H1 (cell line): ENCODE results near the gene USP8. TPM values are rescaled to one million over a fixed set of nuclear protein-coding genes. Genes with fewer than 3 reads are reported as not detected.

ENCODE experiments used
- CTCF ChIA-PET: fragments of 300-600 bp; sonication (Branson Sonifier 250); formaldehyde crosslinking; loops from one replicate; lab custom pipeline; 2021; ENCODE audit not compliant: partially characterized antibody; lab: Charles Lee
- POLR2A ChIA-PET: fragments of 300-600 bp; sonication (Branson Sonifier 250); formaldehyde crosslinking; loops from one replicate; lab custom pipeline; 2021; ENCODE audit warnings: inconsistent platforms; ENCODE audit not compliant: partially characterized antibody; lab: Charles Lee
- DNase-seq, 2 experiments: peaks; one replicate each; pipeline versions ENCODE4 v3.0.0 to v3.0.0-alpha.2; 2010 to 2022; ENCODE audit warnings: low spot score in 2 of 2, low read depth in 1 of 2, mixed read lengths in 1 of 2
- FAIRE-seq: peaks from 2 replicates; lab custom pipeline; 2011; peaks lifted over from hg19 to GRCh38; lab: Jason Lieb, UNC
- H2AFZ ChIP-seq: 2 replicates; pipeline ENCODE4 v1.8.1; 2012; ENCODE audit warnings: low read length, inconsistent platforms
- H2AK5ac ChIP-seq: 2 replicates; pipeline ENCODE4 v1.6.1; 2013; ENCODE audit warnings: low read depth, low read length
- H2BK120ac ChIP-seq: replicated peaks from 2 replicates; pipeline ENCODE3; 2013; ENCODE audit warnings: low read depth, low read length, inconsistent platforms
- H2BK12ac ChIP-seq: 2 replicates; pipeline ENCODE4 v1.6.1; 2013; ENCODE audit warnings: low read depth, low read length
- H2BK15ac ChIP-seq: 2 replicates; pipeline ENCODE4 v1.6.1; 2013; ENCODE audit warnings: low read length
- H2BK20ac ChIP-seq: 2 replicates; pipeline ENCODE4 v1.6.1; 2013; ENCODE audit warnings: low read length
- H2BK5ac ChIP-seq: 2 replicates; pipeline ENCODE4 v1.6.1; 2013; ENCODE audit warnings: low read depth, low read length
- H3K14ac ChIP-seq: 2 replicates; pipeline ENCODE4 v1.6.1; 2013; ENCODE audit warnings: inconsistent platforms; ENCODE audit not compliant: insufficient read length
- H3K18ac ChIP-seq: 2 replicates; pipeline ENCODE4 v1.6.1; 2013; ENCODE audit warnings: low read length; ENCODE audit errors: extremely low read depth
- H3K23ac ChIP-seq: 2 replicates; pipeline ENCODE4 v1.6.1; 2013; ENCODE audit warnings: inconsistent platforms; ENCODE audit not compliant: insufficient read length
- H3K23me2 ChIP-seq: 2 replicates; pipeline ENCODE4 v1.6.1; 2013; ENCODE audit warnings: low read depth, low read length
- H3K27ac ChIP-seq: 2 replicates; pipeline ENCODE4 v1.6.1; 2011; ENCODE audit warnings: low read depth, low read length, inconsistent platforms
- H3K27me3 ChIP-seq, 4 experiments: replicated peaks in 1 of 4; 1 replicate in 1 of 4; 2 replicates in 3 of 4; pipeline versions ENCODE4 v1.6.1 to v1.8.1; 2011 to 2013; ENCODE audit warnings: low read length in 3 of 4, mild to moderate bottlenecking in 3 of 4, inconsistent platforms in 2 of 4, mixed read lengths in 2 of 4, moderate library complexity in 1 of 4; ENCODE audit not compliant: control insufficient read depth in 3 of 4, insufficient read depth in 3 of 4; ENCODE audit errors: extremely low read depth in 1 of 4
- H3K36me3 ChIP-seq, 4 experiments: 2 replicates each; pipeline versions ENCODE4 v1.6.1 to v1.8.1; 2011 to 2013; ENCODE audit warnings: mild to moderate bottlenecking in 4 of 4, low read length in 3 of 4, moderate library complexity in 2 of 4, control low read depth in 1 of 4, inconsistent platforms in 1 of 4; ENCODE audit not compliant: insufficient read depth in 4 of 4, control insufficient read depth in 2 of 4
- H3K4ac ChIP-seq: replicated peaks from 2 replicates; pipeline ENCODE3; 2013; ENCODE audit warnings: low read length, low read depth, mixed read lengths, inconsistent platforms; ENCODE audit not compliant: insufficient read length
- H3K4me1 ChIP-seq, 4 experiments: replicated peaks in 1 of 4; 1 replicate in 1 of 4; 2 replicates in 3 of 4; pipeline versions ENCODE4 v1.6.1 to v1.8.1; 2011 to 2013; ENCODE audit warnings: low read length in 3 of 4, inconsistent platforms in 2 of 4, mixed read lengths in 1 of 4; ENCODE audit not compliant: insufficient read depth in 4 of 4, control insufficient read depth in 3 of 4
- H3K4me2 ChIP-seq, 2 experiments: 2 replicates each; pipeline versions ENCODE4 v1.6.1 to v1.8.1; 2011 to 2013; ENCODE audit warnings: low read depth in 2 of 2, low read length in 2 of 2, control low read depth in 1 of 2, inconsistent platforms in 1 of 2, mild to moderate bottlenecking in 1 of 2; ENCODE audit not compliant: insufficient read depth in 1 of 2
- H3K4me3 ChIP-seq, 4 experiments: fragments of 200-600, 300-600 bp in 1 of 4; sonication (generic), shearing (Covaris generic), sonication (Bioruptor Twin) in 1 of 4; 2 replicates each; pipeline versions ENCODE4 v1.5.1 to v1.8.1; 2011 to 2016; ENCODE audit warnings: low read length in 4 of 4, low read depth in 3 of 4, control low read depth in 2 of 4, inconsistent platforms in 2 of 4, mild to moderate bottlenecking in 2 of 4, mixed read lengths in 1 of 4, moderate library complexity in 1 of 4; ENCODE audit not compliant: insufficient read depth in 2 of 4; ENCODE audit errors: extremely low read depth in 1 of 4
- H3K56ac ChIP-seq: replicated peaks from 2 replicates; pipeline ENCODE3; 2013; ENCODE audit warnings: low read depth, mild to moderate bottlenecking, mixed read lengths, low read length, inconsistent platforms; ENCODE audit not compliant: insufficient read length
- H3K79me1 ChIP-seq: 2 replicates; pipeline ENCODE4 v1.6.1; 2013; ENCODE audit warnings: low read depth, low read length, control low read depth
- H3K79me2 ChIP-seq, 2 experiments: 2 replicates each; pipeline versions ENCODE4 v1.6.1 to v1.8.1; 2012 to 2013; ENCODE audit warnings: low read length in 2 of 2, mild to moderate bottlenecking in 2 of 2, inconsistent platforms in 1 of 2; ENCODE audit not compliant: insufficient read depth in 2 of 2, control insufficient read depth in 1 of 2
- H3K9ac ChIP-seq, 4 experiments: replicated peaks in 1 of 4; 1 replicate in 1 of 4; 2 replicates in 3 of 4; pipeline versions ENCODE4 v1.6.1 to v1.8.1; 2011 to 2013; ENCODE audit warnings: low read depth in 3 of 4, low read length in 3 of 4, control low read depth in 2 of 4, mild to moderate bottlenecking in 2 of 4, moderate library complexity in 2 of 4, inconsistent platforms in 1 of 4; ENCODE audit errors: extremely low read depth in 1 of 4
- H3K9me3 ChIP-seq, 2 experiments: 2 replicates each; pipeline versions ENCODE4 v1.6.1 to v1.8.1; 2012 to 2013; ENCODE audit warnings: mild to moderate bottlenecking in 2 of 2, moderate library complexity in 2 of 2, control low read depth in 1 of 2, inconsistent platforms in 1 of 2, low read depth in 1 of 2, low read length in 1 of 2, mixed read lengths in 1 of 2; ENCODE audit not compliant: insufficient read depth in 2 of 2
- H4K20me1 ChIP-seq, 2 experiments: replicated peaks in 1 of 2; 2 replicates each; pipeline versions ENCODE3 to v1.8.1; 2011 to 2013; ENCODE audit warnings: inconsistent platforms in 2 of 2, low read length in 2 of 2, mild to moderate bottlenecking in 1 of 2; ENCODE audit not compliant: insufficient read depth in 2 of 2, control insufficient read depth in 1 of 2
- H4K5ac ChIP-seq: 2 replicates; pipeline ENCODE4 v1.6.1; 2013; ENCODE audit warnings: low read length, low read depth, mixed read lengths, inconsistent platforms; ENCODE audit not compliant: insufficient read length
- H4K8ac ChIP-seq: 2 replicates; pipeline ENCODE4 v1.8.0; 2013; ENCODE audit warnings: mild to moderate bottlenecking, moderate library complexity, low read length, inconsistent platforms; ENCODE audit not compliant: insufficient read depth; ENCODE audit errors: extremely low read depth
- H4K91ac ChIP-seq: replicated peaks from 2 replicates; pipeline ENCODE3; 2013; ENCODE audit warnings: low read length, mixed read lengths, inconsistent platforms; ENCODE audit not compliant: insufficient read length
- BRCA1 ChIP-seq: IDR thresholded peaks from 2 replicates; pipeline ENCODE4 v1.6.1; 2012; ENCODE audit warnings: low read depth, low read length, improper control_type of control experiment
- CBX5 ChIP-seq: fragments of 300-800, 300-1000 bp; sonication (generic); IDR thresholded peaks from 2 replicates; pipeline ENCODE4 v1.7.1; 2016; ENCODE audit warnings: antibody characterized with exemption, low read length, low read depth
- CHD1 ChIP-seq: IDR thresholded peaks from 2 replicates; pipeline ENCODE4 v1.6.1; 2012; ENCODE audit warnings: low read depth, low read length, improper control_type of control experiment
- FOSL1 ChIP-seq: IDR thresholded peaks from 2 replicates; pipeline ENCODE4 v1.6.1; 2011; ENCODE audit warnings: mild to moderate bottlenecking, low read depth, low read length, moderate library complexity; ENCODE audit not compliant: insufficient read depth
- GTF2F1 ChIP-seq: IDR thresholded peaks from 2 replicates; pipeline ENCODE4 v1.6.1; 2012; ENCODE audit warnings: low read depth, low read length, improper control_type of control experiment, borderline replicate concordance
- KDM1A ChIP-seq: fragments of 200-600, 300-600 bp; sonication (generic); IDR thresholded peaks from 2 replicates; pipeline ENCODE4 v1.7.1; 2016; ENCODE audit warnings: mild to moderate bottlenecking, low read length, borderline replicate concordance
- KDM4A ChIP-seq: IDR thresholded peaks from one replicate; pipeline ENCODE4 v1.7.1; 2012; ENCODE audit warnings: low read depth, mild to moderate bottlenecking, moderate library complexity, low read length, inconsistent platforms; ENCODE audit not compliant: severe bottlenecking
- KDM5A ChIP-seq: fragments of 200-600 bp; IDR thresholded peaks from 2 replicates; pipeline ENCODE4 v1.7.1; 2012; ENCODE audit warnings: mild to moderate bottlenecking, low read length, inconsistent platforms, mixed read lengths
- PHF8 ChIP-seq: fragments of 200-600 bp; sonication (generic); conservative IDR thresholded peaks from 2 replicates; pipeline ENCODE4 v1.7.1; 2012; ENCODE audit warnings: low read depth, mild to moderate bottlenecking, inconsistent platforms, low read length, moderate library complexity
- POLR2AphosphoS5 ChIP-seq: IDR thresholded peaks from 2 replicates; pipeline ENCODE4 v1.6.1; 2011; ENCODE audit warnings: low read depth, low read length
- RNF2 ChIP-seq: fragments of 200-900, 300-1000 bp; sonication (generic); IDR thresholded peaks from 2 replicates; pipeline ENCODE4 v1.7.1; 2016; ENCODE audit warnings: borderline replicate concordance, low read depth, mild to moderate bottlenecking, antibody characterized with exemption, low read length; ENCODE audit not compliant: poor library complexity, severe bottlenecking; ENCODE audit errors: missing control alignments
- SRF ChIP-seq: IDR thresholded peaks from 2 replicates; pipeline ENCODE4 v1.6.1; 2011; ENCODE audit warnings: mild to moderate bottlenecking, low read depth, low read length, moderate library complexity
- TAF7 ChIP-seq: optimal IDR thresholded peaks from 2 replicates; pipeline ENCODE3; 2011; ENCODE audit warnings: low read depth, mild to moderate bottlenecking, inconsistent platforms, low read length, moderate library complexity, borderline replicate concordance
- ZNF274 ChIP-seq: IDR thresholded peaks from 2 replicates; pipeline ENCODE4 v1.7.0; 2012; ENCODE audit warnings: low read length, borderline replicate concordance; ENCODE audit errors: extremely low read depth
- WGBS, 2 experiments: shearing (Covaris generic) in 1 of 2; methylation state at CpG; one replicate each; pipeline versions ENCODE4 v1.1.6 to v1.1.7; 2013 to 2015; ENCODE audit warnings: low lambda C conversion rate in 2 of 2, mixed read lengths in 2 of 2, inconsistent platforms in 1 of 2, low coverage in 1 of 2, missing lambda C conversion rate in 1 of 2; ENCODE audit not compliant: insufficient replicate concordance in 2 of 2, insufficient coverage in 1 of 2, insufficient read length in 1 of 2; ENCODE audit errors: extremely low coverage in 1 of 2, missing lambda C conversion rate in 1 of 2; 5-methylcytosine and 5-hydroxymethylcytosine counted together
- polyA plus RNA-seq, 7 experiments: library from polyadenylated mRNA; depleted of rRNA in 3 of 7; stranded (reverse) in 5 of 7; unstranded in 2 of 7; fragments of >200 nt in 5 of 7; fragments of 200-250 nt in 2 of 7; gene quantifications; 1 replicate in 5 of 7; 2 replicates in 1 of 7; 4 replicates in 1 of 7; pipeline versions ENCODE4 v1.2.1 to v1.2.3, GENCODE V29; 2011 to 2013; ENCODE audit warnings: missing spikeins in 2 of 7, mixed read lengths in 2 of 7
- total RNA-seq: library from RNA; stranded (reverse); fragmentation: NEBNext Ultra II Directional; extraction: Animal tissue kit (Norgen Biotek cat#: 25700); gene quantifications from 2 replicates; pipeline ENCODE4 v1.2.1, GENCODE V29; 2021

USP8 gene
- total and polyA plus RNA-seq, 2 of the 8 experiments (the other 6 are each of a cell fraction or from before 2014, with no cell fraction given) = 19.9 to 66.2 TPM

GRCh38 chr15:50381438-50381837 lies 42.8 kb upstream of the USP8 start:
- H3K79me2 ChIP-seq = no peaks in the 10 kb centered on the region
- H3K4me3 ChIP-seq = no peak overlapping the region
- H2BK20ac ChIP-seq = no peak overlapping the region
- no peak overlapping the region for H2BK12ac ChIP-seq
- no peaks in the 10 kb centered on the region for H3K23me2 ChIP-seq
- no peak overlapping the region for H3K4me2 ChIP-seq
- H2BK5ac ChIP-seq = no peak overlapping the region
- H2AFZ ChIP-seq = no peak overlapping the region
- FAIRE-seq (no peak), DNase-seq (no peak)
- H4K5ac ChIP-seq = no peak overlapping the region
- no peaks in the 10 kb centered on the region for H3K36me3 ChIP-seq
- no peaks in the 10 kb centered on the region for H3K79me1 ChIP-seq
- H4K8ac ChIP-seq = no peak overlapping the region
- no peak overlapping the region for H2BK15ac ChIP-seq
- H2AK5ac ChIP-seq = no peak overlapping the region
- H3K27ac ChIP-seq = no peak overlapping the region
- H3K4me1 ChIP-seq = no peaks in the 10 kb centered on the region
- H4K91ac ChIP-seq = no peak overlapping the region
- H3K18ac ChIP-seq = no peak overlapping the region
- WGBS, 2 experiments = 92% methylated on average over 1 of the region's 1 CpG; no CpG with 5 or more reads in 1 of the 2 experiments
- no peaks in the 10 kb centered on the region for H3K27me3 ChIP-seq
- no peak overlapping the region for H3K14ac ChIP-seq
- H3K56ac ChIP-seq = no peak overlapping the region
- no peak overlapping the region for H2BK120ac ChIP-seq
- ChIA-PET CTCF (no interaction called here), POLR2A (interaction anchor here (0.7 kb wide), 1 partner anchor 820 kb away, joined by 3 read pairs; no protein-coding TSS in a partner anchor)
- H3K23ac ChIP-seq = no peak overlapping the region
- H3K4ac ChIP-seq = no peak overlapping the region
- H4K20me1 ChIP-seq = no peaks in the 10 kb centered on the region
- no peaks in the 10 kb centered on the region for H3K9me3 ChIP-seq
- no peak overlapping the region for H3K9ac ChIP-seq
- TF ChIP-seq CBX5 (no peak), KDM4A (no peak), CHD1 (no peak), BRCA1 (no peak), PHF8 (no peak), GTF2F1 (no peak), POLR2AphosphoS5 (no peak), FOSL1 (no peak), SRF (no peak), KDM5A (no peak), ZNF274 (no peak), KDM1A (no peak), TAF7 (no peak), RNF2 (no peak)
